Activated CD4-positive, alpha-beta memory T cell treated with anti-CD3 and anti-CD28 coated beads, Interleukin-2, amount 10 ng/mL, durations not matched to agents 7 days and 5 days (primary cell): ENCODE data around the gene EFCAB6. TPM values are rescaled to one million over a fixed set of nuclear protein-coding genes. Genes with fewer than 3 reads are reported as not detected.

Experiments used
- CTCF ChIA-PET: fragments of 350-600 bp; sonication (Branson Sonifier 250); formaldehyde crosslinking; loops from one replicate; lab custom pipeline; 2021; ENCODE audit warnings: antibody characterized with exemption, inconsistent platforms; lab: Charles Lee
- POLR2A ChIA-PET: fragments of 350-600 bp; sonication (Branson Sonifier 250); formaldehyde crosslinking; loops from one replicate; lab custom pipeline; 2021; ENCODE audit warnings: antibody characterized with exemption; lab: Charles Lee
- DNase-seq: peaks from one replicate; pipeline ENCODE4 v3.0.0-alpha.2; 2020
- H3K27ac Mint-ChIP-seq: one replicate; pipeline ENCODE4 v1.8.0; 2021; ENCODE audit warnings: mild to moderate bottlenecking, mixed read lengths
- H3K27me3 Mint-ChIP-seq: one replicate; pipeline ENCODE4 v1.8.0; 2021; ENCODE audit warnings: mixed read lengths
- H3K36me3 Mint-ChIP-seq: one replicate; pipeline ENCODE4 v1.8.0; 2021; ENCODE audit warnings: low read depth, mixed read lengths
- H3K4me1 Mint-ChIP-seq: one replicate; pipeline ENCODE4 v1.8.0; 2021; ENCODE audit warnings: mixed read lengths
- H3K4me3 Mint-ChIP-seq: one replicate; pipeline ENCODE4 v1.8.0; 2021; ENCODE audit warnings: mild to moderate bottlenecking, mixed read lengths
- H3K9me3 Mint-ChIP-seq: one replicate; pipeline ENCODE4 v1.8.0; 2021; ENCODE audit warnings: mixed read lengths
- total RNA-seq, 2 experiments: library from RNA; stranded (reverse); gene quantifications; one replicate each; pipeline ENCODE4 v1.2.3, GENCODE V29; 2021

The EFCAB6 gene
- total RNA-seq, 2 experiments from 2014 or later, result 0.18 TPM; not detected in 1

DNA sequence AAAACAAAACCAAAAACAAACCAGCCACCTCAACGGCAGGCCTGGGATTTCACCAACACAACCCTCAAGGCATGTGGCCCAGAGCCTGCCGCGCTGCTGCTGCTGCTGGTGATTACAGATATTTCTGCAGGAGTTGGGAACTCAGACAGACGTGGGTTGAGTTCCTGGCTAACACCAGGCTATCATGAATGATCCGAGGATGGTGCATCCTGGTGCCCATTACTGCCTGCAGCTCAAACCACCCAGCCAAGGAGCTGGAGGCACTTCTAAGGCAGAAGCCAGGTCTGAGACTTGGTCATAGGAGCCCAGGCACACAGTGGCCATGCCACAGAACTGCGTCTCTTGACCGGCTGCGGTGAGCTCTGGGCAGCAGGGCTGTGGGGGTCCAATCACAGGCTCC is 248.5 kb downstream of the EFCAB6 start:
- H3K27me3 Mint-ChIP-seq, result no peaks in the 10 kb centered on the region
- H3K4me1 Mint-ChIP-seq, result no peaks in the 10 kb centered on the region
- POLR2A ChIA-PET, result no interaction called here
- H3K36me3 Mint-ChIP-seq, result no peaks in the 10 kb centered on the region
- H3K27ac Mint-ChIP-seq, result no peak overlapping the region
- no peak overlapping the region for H3K4me3 Mint-ChIP-seq
- CTCF ChIA-PET, result no interaction called here
- no peak for DNase-seq
- H3K9me3 Mint-ChIP-seq, result no peaks in the 10 kb centered on the region

DNA sequence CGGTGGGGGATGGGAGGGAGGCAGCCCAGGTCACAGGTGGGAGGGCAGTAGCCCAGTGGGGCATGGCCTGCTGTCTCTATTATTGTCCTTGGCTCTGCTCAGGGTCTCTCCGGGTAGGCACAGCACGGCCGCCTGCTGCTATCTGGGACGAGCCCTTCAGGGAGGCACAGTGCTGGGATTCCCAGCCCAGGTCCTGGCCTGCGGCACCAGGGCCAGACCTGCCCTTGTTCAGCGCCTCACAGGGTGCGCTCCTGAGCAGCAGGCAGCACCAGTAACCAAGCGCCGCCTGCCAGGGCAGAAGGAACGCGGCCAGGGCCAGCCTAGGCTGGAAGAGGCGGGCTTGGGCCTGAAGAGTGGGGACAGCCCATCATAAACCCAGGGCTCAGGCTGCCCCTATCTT is 249.3 kb downstream of the EFCAB6 start:
- ChIA-PET POLR2A (no interaction called here), CTCF (no interaction called here)
- DNase-seq, result no peak
- no peaks in the 10 kb centered on the region for H3K9me3 Mint-ChIP-seq
- no peaks in the 10 kb centered on the region for H3K4me1 Mint-ChIP-seq
- H3K4me3 Mint-ChIP-seq, result no peak overlapping the region
- no peaks in the 10 kb centered on the region for H3K36me3 Mint-ChIP-seq
- no peak overlapping the region for H3K27ac Mint-ChIP-seq
- no peaks in the 10 kb centered on the region for H3K27me3 Mint-ChIP-seq

DNA sequence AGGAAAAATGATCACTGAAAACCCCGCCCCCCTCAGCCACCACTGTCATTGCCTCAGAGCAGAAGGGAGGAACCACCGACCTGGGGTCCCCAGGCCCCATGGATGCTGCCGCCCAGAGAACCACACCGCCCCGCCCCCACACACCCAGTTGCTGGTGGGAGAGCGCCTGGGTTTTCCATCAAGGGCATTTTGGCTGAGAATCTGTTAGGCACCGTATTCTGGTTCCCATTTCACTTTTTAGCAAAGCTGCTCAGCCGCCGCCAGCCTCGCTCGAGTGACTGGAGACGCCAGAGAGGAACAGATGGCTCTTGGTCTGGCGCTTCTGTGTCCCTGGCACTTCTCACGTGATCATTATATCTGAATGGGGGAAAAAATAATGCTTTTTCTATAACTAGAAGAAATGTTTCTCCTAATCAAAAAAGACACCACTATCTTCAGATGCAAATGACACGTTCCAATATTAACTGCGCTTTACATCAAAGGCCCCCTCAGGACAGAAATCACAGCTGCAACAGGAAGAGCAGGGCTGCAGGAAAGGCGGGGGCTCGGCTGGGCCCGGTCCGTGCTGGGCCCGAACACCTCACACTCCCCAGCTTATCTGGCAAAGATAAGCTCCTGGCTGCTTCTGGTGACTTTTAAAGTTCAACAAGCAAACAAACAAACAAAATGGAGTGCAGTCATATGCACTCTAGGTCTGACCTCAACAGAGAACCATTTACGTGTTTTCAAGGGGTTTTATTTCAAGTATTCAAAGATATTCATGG is 250.5 kb downstream of the EFCAB6 start:
- no peak overlapping the region for H3K27ac Mint-ChIP-seq
- DNase-seq, result no peak
- ChIA-PET POLR2A (no interaction called here), CTCF (no interaction called here)
- H3K27me3 Mint-ChIP-seq, result no peaks in the 10 kb centered on the region
- no peaks in the 10 kb centered on the region for H3K36me3 Mint-ChIP-seq
- no peaks in the 10 kb centered on the region for H3K4me1 Mint-ChIP-seq
- H3K9me3 Mint-ChIP-seq, result no peaks in the 10 kb centered on the region
- H3K4me3 Mint-ChIP-seq, result no peak overlapping the region

- no peaks in the 10 kb centered on the region for H3K4me1 Mint-ChIP-seq
- ChIA-PET POLR2A (no interaction called here), CTCF (no interaction called here)
- no peak overlapping the region for H3K27ac Mint-ChIP-seq
- no peaks in the 10 kb centered on the region for H3K36me3 Mint-ChIP-seq
- H3K9me3 Mint-ChIP-seq, result no peaks in the 10 kb centered on the region
- DNase-seq, result no peak
- no peaks in the 10 kb centered on the region for H3K27me3 Mint-ChIP-seq
- H3K4me3 Mint-ChIP-seq, result no peak overlapping the region
Measured at GRCh38 chr22:43560651-43561050, 251.5 kb downstream of the EFCAB6 start.

DNA sequence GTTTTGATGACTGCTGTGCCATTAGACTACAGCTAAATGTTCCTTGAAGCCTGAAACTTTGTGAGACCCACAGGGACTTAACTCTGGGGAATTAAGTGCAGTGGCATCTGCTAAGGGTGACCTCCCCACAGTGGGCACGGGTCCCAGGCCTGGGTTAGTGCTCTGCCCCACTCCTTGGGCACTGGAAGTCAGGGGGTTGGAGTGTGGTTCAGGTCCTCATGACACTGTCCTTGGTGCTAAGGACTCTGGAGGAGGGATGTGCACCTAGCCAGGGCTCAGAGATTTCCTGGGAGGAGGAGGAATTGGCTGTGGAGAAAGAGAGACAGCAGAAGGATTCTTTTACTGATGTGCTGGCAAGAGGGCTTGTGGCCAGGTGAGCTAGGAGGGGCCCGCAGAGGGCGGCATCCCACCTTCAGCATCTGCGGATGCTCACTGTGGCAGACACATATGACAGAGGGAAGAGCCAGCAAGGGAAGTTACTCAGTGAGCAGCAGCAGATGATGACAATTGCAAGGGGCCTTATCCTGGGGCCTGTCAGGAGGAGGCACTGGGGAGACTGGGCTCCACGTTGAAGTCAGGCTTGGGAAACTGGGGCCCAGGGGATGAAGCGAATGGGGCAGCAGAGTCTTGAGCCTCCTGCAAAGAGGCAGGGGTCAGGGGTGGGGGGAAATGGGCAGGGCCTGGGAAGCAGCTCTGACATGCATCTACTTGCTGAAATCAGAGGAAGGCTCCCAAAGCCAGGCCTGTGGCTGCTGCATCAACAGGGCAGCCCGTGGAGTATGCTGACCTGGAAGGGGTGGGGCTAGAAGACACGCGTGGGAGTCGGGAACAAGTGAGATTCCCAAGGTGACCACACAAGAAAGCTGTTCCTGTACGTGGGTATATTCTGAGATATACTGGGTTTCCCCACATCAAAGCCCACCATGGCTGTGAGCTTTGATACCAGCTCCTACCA is 256.3 kb downstream of the EFCAB6 start:
- H3K36me3 Mint-ChIP-seq, result no peaks in the 10 kb centered on the region
- CTCF ChIA-PET, result no interaction called here
- no peaks in the 10 kb centered on the region for H3K4me1 Mint-ChIP-seq
- no peaks in the 10 kb centered on the region for H3K27me3 Mint-ChIP-seq
- POLR2A ChIA-PET, result no interaction called here
- no peak overlapping the region for H3K4me3 Mint-ChIP-seq
- no peaks in the 10 kb centered on the region for H3K9me3 Mint-ChIP-seq
- H3K27ac Mint-ChIP-seq, result no peak overlapping the region
- DNase-seq, result no peak

DNA sequence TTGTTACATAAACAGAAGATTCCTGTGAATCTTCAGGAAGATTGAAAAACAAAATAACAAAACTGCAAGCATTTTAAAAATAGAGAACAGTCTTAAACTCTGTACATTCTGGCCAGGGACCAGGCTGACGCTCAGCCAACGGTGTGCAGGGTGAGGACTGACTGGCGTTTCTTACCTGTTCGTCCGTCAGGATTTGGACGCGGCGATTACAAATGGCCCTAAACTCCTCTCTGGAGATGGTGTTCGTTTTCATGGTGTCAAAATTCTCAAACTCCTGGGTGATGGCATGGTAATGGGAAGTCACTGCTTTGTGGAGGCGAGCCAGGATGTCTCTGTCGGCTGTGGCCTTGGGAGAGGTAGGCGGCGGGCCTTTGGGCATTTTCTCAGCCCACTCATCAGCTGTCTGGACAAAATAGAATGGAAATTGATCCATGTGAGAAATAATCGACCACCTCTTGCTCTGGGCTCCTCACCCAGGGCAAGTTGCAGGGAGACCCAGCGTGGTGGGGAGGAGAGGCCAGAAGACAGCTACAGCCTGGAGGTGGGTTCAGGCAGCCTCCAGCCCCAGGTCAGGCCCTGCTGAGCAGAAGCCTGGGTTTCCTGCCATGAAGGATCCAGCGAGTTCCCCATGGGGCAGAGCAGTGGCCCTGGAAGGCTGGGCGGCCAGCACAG is 257.3 kb downstream of the EFCAB6 start:
- ChIA-PET CTCF (no interaction called here), POLR2A (no interaction called here)
- H3K27ac Mint-ChIP-seq, result no peak overlapping the region
- no peaks in the 10 kb centered on the region for H3K27me3 Mint-ChIP-seq
- H3K4me1 Mint-ChIP-seq, result no peaks in the 10 kb centered on the region
- no peak for DNase-seq
- H3K9me3 Mint-ChIP-seq, result no peaks in the 10 kb centered on the region
- no peak overlapping the region for H3K4me3 Mint-ChIP-seq
- no peaks in the 10 kb centered on the region for H3K36me3 Mint-ChIP-seq

DNA sequence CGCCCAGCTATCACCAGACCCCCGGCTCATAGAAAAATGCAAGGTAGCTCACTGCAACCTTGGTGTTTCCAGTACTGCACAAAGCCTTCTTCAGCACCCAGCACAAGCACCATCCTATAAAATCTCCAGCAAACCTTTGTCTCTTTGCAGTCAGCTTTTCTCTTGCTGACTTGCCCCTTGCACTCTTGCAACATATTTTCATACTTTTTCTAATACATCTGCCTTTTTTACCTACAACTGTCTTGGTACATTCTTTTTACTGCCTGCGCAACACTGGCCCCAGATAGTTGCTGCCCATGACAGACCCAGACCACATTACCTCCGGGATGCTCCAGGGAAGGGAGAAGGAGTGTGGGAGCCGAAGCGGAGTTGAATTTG is 257.9 kb downstream of the EFCAB6 start:
- ChIA-PET POLR2A (no interaction called here), CTCF (no interaction called here)
- H3K4me1 Mint-ChIP-seq, result no peaks in the 10 kb centered on the region
- H3K27ac Mint-ChIP-seq, result no peak overlapping the region
- H3K9me3 Mint-ChIP-seq, result no peaks in the 10 kb centered on the region
- DNase-seq, result no peak
- H3K4me3 Mint-ChIP-seq, result no peak overlapping the region
- no peaks in the 10 kb centered on the region for H3K36me3 Mint-ChIP-seq
- no peaks in the 10 kb centered on the region for H3K27me3 Mint-ChIP-seq

- Mint-ChIP-seq H3K4me1 (no peaks in the 10 kb centered on the region), H3K27me3 (no peaks in the 10 kb centered on the region), H3K27ac (no peak overlapping the region), H3K4me3 (no peak overlapping the region), H3K9me3 (no peaks in the 10 kb centered on the region), H3K36me3 (no peaks in the 10 kb centered on the region)
- no peak for DNase-seq
- ChIA-PET CTCF (no interaction called here), POLR2A (no interaction called here)
Measured at GRCh38 chr22:43553451-43554258, 258.4 kb downstream of the EFCAB6 start.

GRCh38 chr22:43550672-43551071 is 261.4 kb downstream of the EFCAB6 start:
- no peak overlapping the region for H3K4me3 Mint-ChIP-seq
- H3K27ac Mint-ChIP-seq, result no peak overlapping the region
- no peaks in the 10 kb centered on the region for H3K36me3 Mint-ChIP-seq
- ChIA-PET CTCF (no interaction called here), POLR2A (no interaction called here)
- no peaks in the 10 kb centered on the region for H3K9me3 Mint-ChIP-seq
- DNase-seq, result no peak
- H3K27me3 Mint-ChIP-seq, result no peaks in the 10 kb centered on the region
- H3K4me1 Mint-ChIP-seq, result no peaks in the 10 kb centered on the region

DNA sequence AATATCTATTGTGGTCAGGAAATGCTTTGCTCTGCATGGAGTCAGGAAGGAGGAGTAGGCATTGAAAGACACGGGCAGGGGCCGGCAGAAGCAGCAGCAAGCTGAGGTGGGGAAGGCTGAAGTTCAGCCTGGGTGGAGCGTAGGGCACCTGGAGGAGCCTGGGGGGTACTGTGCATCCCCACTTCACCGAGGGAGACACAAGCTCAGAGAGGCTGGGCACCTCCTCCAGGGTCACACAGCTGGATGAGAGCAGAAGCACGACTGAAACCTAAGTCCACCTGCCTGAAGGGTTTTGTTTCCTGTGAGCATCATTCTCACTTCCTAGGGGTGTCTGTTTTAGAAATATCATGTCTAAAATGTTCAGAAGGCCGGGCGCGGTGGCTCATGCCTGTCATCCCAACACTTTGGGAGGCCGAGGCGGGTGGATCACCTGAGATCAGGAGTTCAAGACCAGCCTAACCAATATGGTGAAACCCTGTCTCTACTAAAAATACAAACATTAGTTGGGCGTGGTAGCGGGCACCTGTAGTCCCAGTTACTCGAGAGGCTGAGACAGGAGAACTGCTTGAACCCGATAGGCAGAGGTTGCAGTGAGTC is 262.0 kb downstream of the EFCAB6 start:
- ChIA-PET POLR2A (no interaction called here), CTCF (no interaction called here)
- no peak overlapping the region for H3K4me3 Mint-ChIP-seq
- no peaks in the 10 kb centered on the region for H3K27me3 Mint-ChIP-seq
- no peaks in the 10 kb centered on the region for H3K9me3 Mint-ChIP-seq
- H3K4me1 Mint-ChIP-seq, result no peaks in the 10 kb centered on the region
- no peaks in the 10 kb centered on the region for H3K36me3 Mint-ChIP-seq
- no peak overlapping the region for H3K27ac Mint-ChIP-seq
- DNase-seq, result no peak

DNA sequence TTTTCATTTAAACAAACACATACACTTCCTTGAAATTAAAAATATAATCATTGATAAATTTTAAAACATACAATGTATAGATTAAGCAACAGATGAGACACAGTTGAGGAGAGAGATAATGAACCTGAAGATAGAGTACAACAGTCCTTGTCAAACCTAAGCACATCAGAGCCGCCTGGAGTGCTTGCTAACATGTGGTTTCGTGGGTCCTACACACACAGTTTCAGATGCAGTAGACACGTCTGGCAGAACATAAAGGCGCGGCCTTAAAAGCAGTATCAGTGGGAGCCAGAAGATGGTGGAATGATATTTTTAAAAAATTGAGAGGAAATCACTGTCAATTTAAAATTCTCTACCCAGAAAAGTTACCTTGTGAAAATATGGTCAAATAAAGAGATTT is 265.9 kb downstream of the EFCAB6 start:
- no peak for DNase-seq
- Mint-ChIP-seq H3K4me1 (no peaks in the 10 kb centered on the region), H3K4me3 (no peak overlapping the region), H3K27ac (no peak overlapping the region), H3K27me3 (no peaks in the 10 kb centered on the region), H3K36me3 (no peaks in the 10 kb centered on the region), H3K9me3 (no peaks in the 10 kb centered on the region)
- POLR2A ChIA-PET, result no interaction called here
- CTCF ChIA-PET, result no interaction called here

DNA sequence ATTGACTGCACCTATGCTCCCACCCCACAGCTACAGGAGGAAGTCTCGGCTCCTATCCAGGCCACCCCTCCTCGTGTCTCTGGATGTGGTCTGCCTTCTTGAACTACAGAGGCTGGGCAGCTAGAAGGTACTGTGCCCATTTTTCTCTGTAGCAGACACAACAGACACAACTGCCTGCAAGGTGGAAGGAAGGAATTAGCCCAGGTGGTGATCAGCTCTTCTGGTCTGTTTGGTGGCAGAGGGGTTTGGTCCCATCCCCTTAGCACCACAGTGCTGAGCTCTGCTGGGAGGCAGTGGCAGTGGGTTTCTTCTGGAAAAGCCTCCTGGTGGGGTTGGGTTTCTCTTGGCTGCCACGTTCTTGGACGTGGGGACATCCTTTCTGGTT is 267.8 kb downstream of the EFCAB6 start:
- ChIA-PET CTCF (no interaction called here), POLR2A (no interaction called here)
- no peak overlapping the region for H3K4me3 Mint-ChIP-seq
- H3K36me3 Mint-ChIP-seq, result no peaks in the 10 kb centered on the region
- H3K27ac Mint-ChIP-seq, result no peak overlapping the region
- no peaks in the 10 kb centered on the region for H3K27me3 Mint-ChIP-seq
- no peaks in the 10 kb centered on the region for H3K9me3 Mint-ChIP-seq
- H3K4me1 Mint-ChIP-seq, result no peaks in the 10 kb centered on the region
- DNase-seq, result no peak
